Tibial artery (tissue), 4 donors: Measurements from ENCODE around the gene TNFAIP8L2.
A peak's percentile ranks its signal among the peaks of the same experiment; 100 is the strongest.

Experiments used
- DNase-seq, 2 donors: peaks; one replicate each; pipeline ENCODE4 v3.0.0-alpha.2; 2019
- H3K27ac ChIP-seq, 2 donors: fragments of 200-600 bp; sonication (generic) in 1 of 2; 1 replicate in 1 of 2; 2 replicates in 1 of 2; pipeline ENCODE4 v1.5.1; 2018 to 2019; ENCODE audit warnings: mild to moderate bottlenecking in 1 of 2
- H3K27me3 ChIP-seq, 2 donors: fragments of 200-600 bp; sonication (generic) in 1 of 2; one replicate each; pipeline versions ENCODE4 v1.5.1 to v1.6.0; 2016 to 2019
- H3K36me3 ChIP-seq, 3 donors: fragments of 200-600 bp; sonication (generic) in 2 of 3; one replicate each; pipeline ENCODE4 v1.5.1; 2016 to 2019; ENCODE audit warnings: mild to moderate bottlenecking in 2 of 3
- H3K4me1 ChIP-seq, 4 donors: fragments of 200-600 bp; sonication (generic) in 2 of 4; 1 replicate in 3 of 4; 2 replicates in 1 of 4; pipeline ENCODE4 v1.5.1; 2016 to 2019
- H3K4me3 ChIP-seq, 2 donors: fragments of 200-600 bp; sonication (generic) in 1 of 2; 1 replicate in 1 of 2; 2 replicates in 1 of 2; pipeline ENCODE4 v1.5.1; 2018 to 2019; ENCODE audit warnings: mild to moderate bottlenecking in 2 of 2
- H3K9me3 ChIP-seq, 3 donors: fragments of 200-600 bp; sonication (generic) in 1 of 3; one replicate each; pipeline ENCODE4 v1.5.1; 2016 to 2019
- CTCF ChIP-seq, 2 experiments: fragments of 200-600 bp in 1 of 2; fragments of 450-650 bp in 1 of 2; IDR thresholded peaks; one replicate each; pipeline ENCODE4 v1.5.1; 2017 to 2019; ENCODE audit warnings: antibody characterized with exemption in 2 of 2, mild to moderate bottlenecking in 1 of 2, moderate library complexity in 1 of 2
- intact Hi-C: fragments of 100-400 bp; cut with DNase I; formaldehyde crosslinking; loops from one replicate; pipeline ENCODE4 v1.15.0; 2023; ENCODE audit warnings: low total_unique reads

TNFAIP8L2 gene

GRCh38 chr1:151146412-151147131, 9.9 kb upstream of the TNFAIP8L2 start, which contains the start of gene SEMA6C:
TSS of gene SEMA6C (minus strand) at chr1:151146631. CDS start at chr1:151142621, 4,010 bp downstream.
- peak; percentile 95 to 97 for DNase-seq
- peaks cover 0 to 9% (median 0%) of the 10 kb centered on the region in 3 donors for H3K36me3 ChIP-seq
- H3K9me3 ChIP-seq, result no peaks in the 10 kb centered on the region
- no peaks in the 10 kb centered on the region for H3K27me3 ChIP-seq
- peak within 1 kb of the TSS; percentile 80 to 81 for H3K27ac ChIP-seq
- H3K4me3 ChIP-seq, result peak within 1 kb of the TSS; percentile 82 to 96
- peak in 1 of 2 experiments; percentile 8 for TF ChIP-seq CTCF (IDR thresholded peaks at IDR 0.05)
- peaks cover 0 to 40% (median 25%) of the 10 kb centered on the region in 4 donors for H3K4me1 ChIP-seq
- intact Hi-C loops, result no loop called here

- intact Hi-C loops, result no loop called here
- peaks cover 0 to 40% (median 25%) of the 10 kb centered on the region in 4 donors for H3K4me1 ChIP-seq
- no peaks in the 10 kb centered on the region for H3K27me3 ChIP-seq
- no peak for TF ChIP-seq CTCF (IDR thresholded peaks at IDR 0.05)
- no peak for DNase-seq
- H3K36me3 ChIP-seq, result peaks cover 0 to 6% (median 0%) of the 10 kb centered on the region in 3 donors
- no peaks in the 10 kb centered on the region for H3K9me3 ChIP-seq
- H3K27ac ChIP-seq, result peak overlapping the region; percentile 80 to 81
- peak overlapping the region; percentile 82 to 96 for H3K4me3 ChIP-seq
Observed at GRCh38 chr1:151147132-151147503, 9.3 kb upstream of the TNFAIP8L2 start.

GRCh38 chr1:151147665-151148064, 8.8 kb upstream of the TNFAIP8L2 start:
- Histone ChIP-seq H3K4me1 (peaks cover 0 to 36% (median 25%) of the 10 kb centered on the region in 4 donors), H3K4me3 (no peak overlapping the region), H3K27me3 (no peaks in the 10 kb centered on the region), H3K36me3 (peaks cover 0 to under 1% (median 0%) of the 10 kb centered on the region in 3 donors), H3K27ac (peak overlapping the region; percentile 80 to 81), H3K9me3 (no peaks in the 10 kb centered on the region)
- TF ChIP-seq CTCF (IDR thresholded peaks at IDR 0.05), result no peak
- intact Hi-C loops, result no loop called here
- DNase-seq, result no peak

- TF ChIP-seq CTCF (IDR thresholded peaks at IDR 0.05), result no peak
- DNase-seq, result no peak
- peaks cover 13 to 61% (median 50%) of the 10 kb centered on the region in 3 donors for H3K36me3 ChIP-seq
- peak overlapping the region; percentile 5 to 6 for H3K4me3 ChIP-seq
- H3K27me3 ChIP-seq, result no peaks in the 10 kb centered on the region
- H3K27ac ChIP-seq, result no peak overlapping the region
- H3K4me1 ChIP-seq, result peaks cover 0 to 9% (median 0%) of the 10 kb centered on the region in 4 donors
- intact Hi-C loops, result loop anchor here (5.0 to 10.0 kb wide), 2 partner anchors 55 to 132 kb away; no protein-coding TSS in a partner anchor
- H3K9me3 ChIP-seq, result no peaks in the 10 kb centered on the region
Observed at GRCh38 chr1:151157067-151157531, 650 bp downstream of the TNFAIP8L2 start.

GRCh38 chr1:151158326-151158725, 1.9 kb downstream of the TNFAIP8L2 start:
- no peak for DNase-seq
- Histone ChIP-seq H3K9me3 (no peaks in the 10 kb centered on the region), H3K4me1 (peaks cover 0 to 12% (median under 1%) of the 10 kb centered on the region in 4 donors), H3K4me3 (no peak overlapping the region), H3K27me3 (no peaks in the 10 kb centered on the region), H3K27ac (no peak overlapping the region), H3K36me3 (peaks cover 13 to 63% (median 50%) of the 10 kb centered on the region in 3 donors)
- TF ChIP-seq CTCF (IDR thresholded peaks at IDR 0.05), result no peak
- intact Hi-C loops, result loop anchor here (5.0 to 10.0 kb wide), 2 partner anchors 56 to 134 kb away; no protein-coding TSS in a partner anchor
